HUES64 (cell line): ENCODE results near the gene ALG11.
"Not testable (repeated sequence)": the region's sequence is repeated elsewhere in the genome, so short reads cannot be mapped to it uniquely, and the experiment has no call there.

ENCODE experiments used
- H3K27ac ChIP-seq: 2 replicates; pipeline ENCODE4 v1.7.0; 2013; ENCODE audit warnings: low read depth, low read length, inconsistent platforms
- H3K27me3 ChIP-seq: 2 replicates; pipeline ENCODE4 v1.6.1; 2013; ENCODE audit warnings: mild to moderate bottlenecking, low read length; ENCODE audit not compliant: insufficient read depth
- H3K36me3 ChIP-seq: 2 replicates; pipeline ENCODE4 v1.6.1; 2013; ENCODE audit warnings: mild to moderate bottlenecking, low read length; ENCODE audit not compliant: insufficient read depth
- H3K4me1 ChIP-seq: 2 replicates; pipeline ENCODE4 v1.6.1; 2013; ENCODE audit warnings: mild to moderate bottlenecking, low read length, moderate library complexity; ENCODE audit not compliant: insufficient read depth
- H3K4me3 ChIP-seq: 2 replicates; pipeline ENCODE4 v1.5.1; 2013; ENCODE audit warnings: mild to moderate bottlenecking, low read length, moderate library complexity
- H3K9ac ChIP-seq: 2 replicates; pipeline ENCODE4 v1.6.1; 2013; ENCODE audit warnings: mild to moderate bottlenecking, low read depth, low read length
- H3K9me3 ChIP-seq: 2 replicates; pipeline ENCODE4 v1.6.1; 2013; ENCODE audit warnings: low read depth, low read length; ENCODE audit not compliant: insufficient read depth
- WGBS: fragments of 150-250, 120-280 bp; methylation state at CpG from one replicate; pipeline ENCODE4 v1.1.7; 2013; ENCODE audit warnings: missing lambda C conversion rate; 5-methylcytosine and 5-hydroxymethylcytosine counted together

ALG11 gene

GRCh38 chr13:52010890-52011631 is 1.1 kb upstream of the ALG11 start, which contains the start of gene ATP7B:
Gene ATP7B (minus strand): TSS chr13:52011450. CDS start chr13:52011337, 113 bp downstream.
- Histone ChIP-seq H3K36me3 (peaks cover 8% of the 10 kb centered on the region; the same call in 1 of the 2 replicates), H3K27me3 (peaks cover 26% of the 10 kb centered on the region), H3K4me1 (no peaks in the 10 kb centered on the region), H3K4me3 (peak within 1 kb of the TSS; percentile 99), H3K27ac (peak within 1 kb of the TSS; percentile 70), H3K9me3 (peaks cover 3% of the 10 kb centered on the region; the same call in 1 of the 2 replicates), H3K9ac (peak within 1 kb of the TSS; percentile 92)
- WGBS, result 4% methylated on average over 46 of the region's 46 CpGs

GRCh38 chr13:52012512-52012836 is 276 bp downstream of the ALG11 start:
- Histone ChIP-seq H3K9me3 (peaks cover 3% of the 10 kb centered on the region; the same call in 1 of the 2 replicates), H3K27me3 (peaks cover 26% of the 10 kb centered on the region), H3K4me1 (no peaks in the 10 kb centered on the region), H3K27ac (peak overlapping the region; percentile 70), H3K4me3 (peak overlapping the region; percentile 99), H3K9ac (peak overlapping the region; percentile 92), H3K36me3 (peaks cover 17% of the 10 kb centered on the region; the same call in 1 of the 2 replicates)
- WGBS, result under 1% methylated on average over 8 of the region's 8 CpGs

GRCh38 chr13:52016296-52016695 is 4.1 kb downstream of the ALG11 start:
- Histone ChIP-seq H3K9ac (no peak overlapping the region), H3K4me3 (no peak overlapping the region), H3K4me1 (no peaks in the 10 kb centered on the region), H3K9me3 (peaks cover 3% of the 10 kb centered on the region; the same call in 1 of the 2 replicates), H3K36me3 (peaks cover 52% of the 10 kb centered on the region), H3K27ac (no peak overlapping the region), H3K27me3 (peaks cover 2% of the 10 kb centered on the region; the same call in 1 of the 2 replicates)
- WGBS, result 92% methylated on average over 3 of the region's 3 CpGs

GRCh38 chr13:52020191-52020590 is 8.0 kb downstream of the ALG11 start:
- H3K27ac ChIP-seq, result no peak overlapping the region
- H3K9ac ChIP-seq, result no peak overlapping the region
- no peaks in the 10 kb centered on the region for H3K27me3 ChIP-seq
- peaks cover 3% of the 10 kb centered on the region; the same call in 1 of the 2 replicates for H3K9me3 ChIP-seq
- WGBS, result 96% methylated on average over 2 of the region's 3 CpGs
- H3K4me1 ChIP-seq, result no peaks in the 10 kb centered on the region
- H3K4me3 ChIP-seq, result no peak overlapping the region
- peaks cover 88% of the 10 kb centered on the region for H3K36me3 ChIP-seq

- WGBS, result 100% methylated on average over 2 of the region's 2 CpGs
- Histone ChIP-seq H3K4me1 (no peaks in the 10 kb centered on the region), H3K36me3 (peaks cover 92% of the 10 kb centered on the region)
Observed at GRCh38 chr13:52022356-52022755, 10.2 kb downstream of the ALG11 start.

GRCh38 chr13:52024481-52024880 is 12.3 kb downstream of the ALG11 start, which contains the start of gene UTP14C:
Gene UTP14C (plus strand): TSS chr13:52024691. CDS start chr13:52028805, 4,114 bp downstream.
- Histone ChIP-seq H3K4me1 (no peaks in the 10 kb centered on the region), H3K9me3 (peaks cover 32% of the 10 kb centered on the region), H3K27ac (no peak within 1 kb of the TSS), H3K36me3 (peaks cover 94% of the 10 kb centered on the region), H3K27me3 (no peaks in the 10 kb centered on the region), H3K9ac (no peak within 1 kb of the TSS), H3K4me3 (no peak within 1 kb of the TSS)
- 96% methylated on average over 3 of the region's 3 CpGs for WGBS

More at GRCh38 chr13:52022356-52022755, 10.2 kb downstream of the ALG11 start:
- no peak overlapping the region for H3K4me3 ChIP-seq
- H3K27me3 ChIP-seq, result no peaks in the 10 kb centered on the region
- H3K9me3 ChIP-seq, result peaks cover 13% of the 10 kb centered on the region
- no peak overlapping the region for H3K27ac ChIP-seq
- no peak overlapping the region for H3K9ac ChIP-seq

- no peak overlapping the region for H3K9ac ChIP-seq
- peaks cover 88% of the 10 kb centered on the region for H3K36me3 ChIP-seq
- H3K4me3 ChIP-seq, result no peak overlapping the region
- H3K27ac ChIP-seq, result no peak overlapping the region
- 95% methylated on average over 8 of the region's 8 CpGs for WGBS
- no peaks in the 10 kb centered on the region for H3K4me1 ChIP-seq
- peaks cover 38% of the 10 kb centered on the region for H3K9me3 ChIP-seq
- H3K27me3 ChIP-seq, result no peaks in the 10 kb centered on the region
Observed at GRCh38 chr13:52025475-52026245, 13.5 kb downstream of the ALG11 start.

GRCh38 chr13:52026246-52026626 is 14.0 kb downstream of the ALG11 start:
- Histone ChIP-seq H3K27me3 (no peaks in the 10 kb centered on the region), H3K27ac (no peak overlapping the region), H3K9me3 (peaks cover 38% of the 10 kb centered on the region), H3K9ac (no peak overlapping the region), H3K4me1 (no peaks in the 10 kb centered on the region), H3K36me3 (peaks cover 82% of the 10 kb centered on the region), H3K4me3 (no peak overlapping the region)
- WGBS, result 88% methylated on average over 3 of the region's 3 CpGs

GRCh38 chr13:52027832-52028231 is 15.6 kb downstream of the ALG11 start:
- H3K9ac ChIP-seq, result no peak overlapping the region
- no peak overlapping the region for H3K27ac ChIP-seq
- H3K4me1 ChIP-seq, result no peaks in the 10 kb centered on the region
- H3K4me3 ChIP-seq, result no peak overlapping the region
- H3K36me3 ChIP-seq, result peaks cover 68% of the 10 kb centered on the region
- 91% methylated on average over 1 of the region's 1 CpG for WGBS
- H3K9me3 ChIP-seq, result peaks cover 38% of the 10 kb centered on the region
- no peaks in the 10 kb centered on the region for H3K27me3 ChIP-seq

- H3K36me3 ChIP-seq, result peaks cover 52% of the 10 kb centered on the region
- H3K9ac ChIP-seq, result no peak overlapping the region
- WGBS, result 95% methylated on average over 4 of the region's 4 CpGs
- H3K4me3 ChIP-seq, result no peak overlapping the region
- H3K27me3 ChIP-seq, result no peaks in the 10 kb centered on the region
- H3K9me3 ChIP-seq, result peaks cover 38% of the 10 kb centered on the region
- no peaks in the 10 kb centered on the region for H3K4me1 ChIP-seq
- H3K27ac ChIP-seq, result no peak overlapping the region
Observed at GRCh38 chr13:52029569-52029968, 17.4 kb downstream of the ALG11 start.

- H3K27ac ChIP-seq, H3K4me3 ChIP-seq, H3K4me1 ChIP-seq, H3K27me3 ChIP-seq, H3K9ac ChIP-seq: not testable (repeated sequence)
- whole genome bisulfite sequencing, result 96% methylated on average over 6 of the region's 6 CpGs
- Histone ChIP-seq H3K9me3 (peaks cover 38% of the 10 kb centered on the region), H3K36me3 (peaks cover 44% of the 10 kb centered on the region)
Observed at GRCh38 chr13:52030401-52030800, 18.2 kb downstream of the ALG11 start.
